Posterior cingulate gyrus (tissue), 11 donors: ENCODE measurements around the gene SLX4IP.
A peak's percentile ranks its signal among the peaks of the same experiment; 100 is the strongest.

Experiments used
- DNase-seq, 10 donors: peaks; one replicate each; pipeline versions ENCODE4 v3.0.0 to v3.0.0-alpha.2; 2020 to 2021; ENCODE audit warnings: mixed read lengths in 3 of 10
- intact Hi-C: fragments of 100-400 bp; cut with DNase I; formaldehyde crosslinking; loops from one replicate; pipeline ENCODE4 v1.15.1; 2023

The SLX4IP gene

GRCh38 chr20:10462516-10462915 lies 27.4 kb downstream of the SLX4IP start:
- intact Hi-C loops, result no loop called here

DNA sequence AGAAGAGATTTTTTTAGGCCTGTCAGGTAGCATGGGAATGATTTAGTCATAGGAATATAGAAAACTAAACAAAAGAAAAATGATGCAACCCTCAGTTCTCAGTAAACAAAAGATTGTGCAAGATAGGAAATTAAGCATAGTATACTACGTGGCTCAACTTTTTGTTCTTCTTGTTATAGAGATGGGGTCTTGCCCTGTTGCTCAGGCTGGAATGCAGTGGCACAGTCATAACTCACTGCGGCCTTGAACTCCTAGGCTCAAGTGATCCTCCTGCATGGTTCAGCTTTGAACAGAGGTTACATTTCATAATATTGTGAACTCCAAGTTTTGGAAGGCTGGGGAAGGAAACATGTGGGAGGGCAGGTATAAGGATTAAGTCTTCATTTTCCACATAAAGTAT lies 28.5 kb downstream of the SLX4IP start:
- intact Hi-C loops, result no loop called here
- no peak for DNase-seq

More at GRCh38 chr20:10462516-10462915, 27.4 kb downstream of the SLX4IP start:
- DNase-seq, result no peak

GRCh38 chr20:10465135-10465534 lies 30.0 kb downstream of the SLX4IP start:
- DNase-seq, result no peak
- intact Hi-C loops, result loop anchor here (5.0 kb wide), 1 partner anchor 1077 kb away; no protein-coding TSS in a partner anchor

DNA sequence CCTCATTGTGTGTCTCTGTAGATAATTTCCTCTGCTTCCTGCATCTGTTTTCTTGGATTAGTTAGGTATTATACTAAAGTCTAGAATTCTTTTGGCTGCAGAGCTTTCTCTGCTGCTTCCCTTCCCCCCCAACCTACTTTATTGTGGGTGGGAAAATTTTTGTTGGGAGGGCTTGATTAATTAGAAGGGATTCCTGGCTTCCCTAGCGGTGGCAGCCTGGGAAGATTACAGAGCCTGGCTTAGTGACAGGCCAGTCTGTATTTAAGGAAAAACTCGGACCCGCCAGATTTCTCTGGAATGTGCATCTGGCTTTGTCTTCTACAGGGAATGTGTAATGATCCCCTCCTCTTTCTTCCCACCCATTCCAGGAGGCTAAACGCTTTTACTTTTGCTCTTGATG lies 31.2 kb downstream of the SLX4IP start:
- intact Hi-C loops, result loop anchor here (5.0 kb wide), 1 partner anchor 1076 kb away; no protein-coding TSS in a partner anchor
- no peak for DNase-seq

GRCh38 chr20:10466855-10467254 lies 31.8 kb downstream of the SLX4IP start:
- intact Hi-C loops, result loop anchor here (5.0 kb wide), 1 partner anchor 1075 kb away; no protein-coding TSS in a partner anchor
- no peak for DNase-seq

GRCh38 chr20:10467681-10468339 lies 32.7 kb downstream of the SLX4IP start:
- DNase-seq, result no peak
- intact Hi-C loops, result loop anchor here (2.0 to 5.0 kb wide), 2 partner anchors 807 to 1074 kb away; no protein-coding TSS in a partner anchor

GRCh38 chr20:10468340-10468845 lies 33.3 kb downstream of the SLX4IP start:
- intact Hi-C loops, result loop anchor here (2.0 to 5.0 kb wide), 2 partner anchors 806 to 1074 kb away; no protein-coding TSS in a partner anchor
- DNase-seq, result no peak

- intact Hi-C loops, result loop anchor here (2.0 to 5.0 kb wide), 2 partner anchors 806 to 1073 kb away; no protein-coding TSS in a partner anchor
These were observed 34.0 kb downstream of the SLX4IP start for GRCh38 chr20:10469056-10469455.

DNA sequence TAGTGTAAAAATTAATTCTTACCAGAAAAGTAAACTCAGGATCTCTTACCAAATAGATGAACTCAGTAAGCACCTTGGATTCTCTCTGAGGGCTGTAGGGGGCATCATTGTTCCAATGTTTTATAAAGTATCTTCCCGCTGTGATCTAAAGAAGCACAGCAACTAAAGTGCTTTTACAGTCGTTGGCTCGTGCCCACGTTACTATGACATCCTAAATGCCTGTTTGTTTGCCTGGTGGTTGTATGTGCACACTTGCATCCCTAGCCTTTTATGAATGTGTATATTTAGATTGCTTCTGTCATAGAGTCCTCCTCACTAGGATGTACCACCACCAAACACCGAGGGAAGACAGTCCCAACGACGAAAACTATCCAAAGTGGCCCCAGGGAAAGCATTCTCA lies 34.5 kb downstream of the SLX4IP start:
- intact Hi-C loops, result loop anchor here (2.0 to 5.0 kb wide), 2 partner anchors 805 to 1073 kb away; no protein-coding TSS in a partner anchor
- DNase-seq, result peak in 1 of 10 donors; percentile 20

More at GRCh38 chr20:10469056-10469455, 34.0 kb downstream of the SLX4IP start:
- DNase-seq, result no peak

DNA sequence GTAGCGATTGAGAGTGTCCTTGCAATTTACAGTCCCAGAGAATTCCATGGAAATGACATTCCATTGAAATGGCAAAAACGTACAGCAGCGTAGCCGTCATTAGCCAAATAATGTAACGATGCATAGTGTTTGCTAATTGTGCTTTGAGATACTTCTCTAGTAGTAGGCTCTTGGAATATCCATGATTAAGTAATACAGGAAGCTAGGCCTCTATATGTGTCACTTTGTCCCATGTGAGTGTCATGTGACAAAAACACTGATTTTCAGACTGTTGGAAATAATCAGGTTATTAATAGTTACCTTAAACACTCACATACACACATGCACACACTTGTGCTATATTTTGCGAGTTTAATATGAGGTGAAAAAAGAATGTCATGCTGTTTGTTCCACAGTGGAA lies 35.2 kb downstream of the SLX4IP start:
- no peak for DNase-seq
- intact Hi-C loops, result no loop called here

GRCh38 chr20:10472871-10473270 lies 37.8 kb downstream of the SLX4IP start:
- DNase-seq, result no peak
- intact Hi-C loops, result no loop called here

GRCh38 chr20:10474606-10475184 lies 39.6 kb downstream of the SLX4IP start:
- intact Hi-C loops, result no loop called here
- no peak for DNase-seq

DNA sequence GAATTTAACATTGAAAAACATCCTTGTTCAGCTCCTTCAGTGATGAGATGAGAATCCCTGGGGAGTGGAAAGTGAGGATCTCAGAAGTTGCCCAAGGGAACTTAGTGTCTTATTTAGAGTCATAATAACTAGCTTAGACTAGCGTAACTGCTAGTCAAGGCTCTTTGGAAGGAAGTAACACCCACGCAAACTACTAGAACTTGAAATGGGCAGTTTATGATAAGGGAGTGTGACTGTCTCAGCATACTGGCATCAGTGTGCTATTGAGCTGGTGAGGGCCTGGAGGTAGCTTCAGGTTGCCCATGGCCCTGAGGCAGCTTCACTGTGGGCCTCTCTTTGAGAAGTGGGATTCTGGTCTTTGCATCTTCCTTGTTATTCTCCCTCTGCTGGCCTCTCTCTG lies 40.1 kb downstream of the SLX4IP start:
- no peak for DNase-seq
- intact Hi-C loops, result no loop called here

- intact Hi-C loops, result no loop called here
- no peak for DNase-seq
These were observed 41.2 kb downstream of the SLX4IP start for GRCh38 chr20:10476319-10476724.

GRCh38 chr20:10478205-10478604 lies 43.1 kb downstream of the SLX4IP start:
- intact Hi-C loops, result no loop called here
- DNase-seq, result no peak

DNA sequence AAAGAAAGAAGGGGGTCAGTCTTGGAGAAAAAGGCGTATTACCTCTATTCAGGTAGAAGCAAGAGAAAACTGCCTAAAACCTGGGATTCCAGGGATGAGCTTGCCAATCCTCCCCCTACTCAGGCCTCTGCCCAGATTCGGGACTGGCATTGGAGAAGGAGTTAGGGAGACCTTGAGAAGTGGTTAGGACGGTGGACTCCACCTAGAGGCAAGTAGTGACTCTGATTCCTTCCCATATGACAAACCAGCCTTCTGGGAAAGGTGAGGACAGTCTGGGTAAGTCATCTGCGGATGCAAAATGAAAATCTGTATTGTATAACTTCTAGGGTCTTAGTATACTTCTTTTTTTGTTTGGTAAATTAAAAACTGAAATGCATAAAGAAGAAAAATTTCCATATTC lies 43.8 kb downstream of the SLX4IP start:
- DNase-seq, result no peak
- intact Hi-C loops, result no loop called here

GRCh38 chr20:10481676-10482075 lies 46.6 kb downstream of the SLX4IP start:
- intact Hi-C loops, result no loop called here
- DNase-seq, result no peak

DNA sequence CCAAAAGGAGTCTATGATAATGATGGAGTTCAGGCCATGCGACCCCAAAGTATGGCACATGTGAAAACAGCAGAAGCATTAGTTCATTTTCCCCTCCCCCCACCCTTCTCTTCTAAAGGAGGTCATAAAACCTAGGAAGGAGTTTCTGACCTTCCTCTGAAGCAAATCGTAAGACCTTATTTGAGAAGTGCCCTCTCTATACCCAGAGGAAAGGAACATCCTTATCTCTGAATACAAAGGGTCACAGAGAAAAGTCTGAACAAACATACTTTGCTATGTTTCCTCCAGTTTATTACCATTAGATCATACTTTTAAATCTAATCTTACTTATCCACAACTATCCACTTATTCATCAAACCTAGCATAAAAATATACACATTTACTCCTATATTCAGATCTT lies 48.6 kb downstream of the SLX4IP start:
- intact Hi-C loops, result no loop called here
- no peak for DNase-seq

DNA sequence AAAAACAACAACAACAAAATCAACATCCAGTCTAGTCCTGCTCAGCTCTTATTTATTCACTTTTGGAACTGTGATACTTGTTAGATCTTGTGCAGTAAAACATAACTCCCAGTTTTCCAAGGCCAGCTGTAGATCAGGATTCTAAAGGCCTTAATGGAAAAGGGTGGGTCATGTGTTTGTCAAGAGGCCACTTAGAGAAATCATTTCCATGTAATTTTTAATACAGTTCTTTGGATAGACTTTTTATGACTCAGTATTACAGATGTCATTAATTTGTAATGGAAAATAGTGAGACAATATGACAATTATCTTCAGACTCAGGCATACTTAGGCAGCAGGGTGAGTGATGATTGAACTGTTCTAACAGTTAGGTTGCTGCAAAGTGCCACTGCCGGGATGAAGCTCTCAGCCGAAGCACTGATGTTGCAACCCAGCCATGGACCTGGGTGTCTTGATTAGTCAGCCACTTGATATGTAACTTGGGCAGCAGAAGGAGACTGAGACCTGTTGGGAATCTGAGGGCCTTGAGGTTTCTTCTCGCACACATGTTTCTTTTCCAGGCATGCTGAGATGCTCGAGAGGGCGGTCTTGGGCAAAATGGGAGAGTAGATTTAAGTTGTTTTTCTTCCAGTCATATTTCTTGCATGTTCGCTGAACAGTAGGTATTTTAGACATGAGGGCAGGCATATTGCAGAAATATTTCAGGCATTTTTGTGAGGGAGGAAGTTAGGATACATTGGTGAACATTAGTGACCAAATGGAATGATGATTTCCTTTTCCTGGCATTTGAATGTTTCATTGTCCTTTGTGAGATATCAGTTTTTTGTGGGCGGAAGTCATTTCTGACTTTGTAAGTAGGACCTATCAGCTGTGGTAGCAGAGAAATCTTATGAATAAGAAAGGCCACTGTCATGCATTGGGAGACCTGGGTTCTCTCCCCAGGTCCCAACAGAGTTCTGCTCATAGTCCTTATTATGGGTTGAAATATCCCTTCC lies 52.3 kb downstream of the SLX4IP start:
- intact Hi-C loops, result no loop called here
- no peak for DNase-seq

DNA sequence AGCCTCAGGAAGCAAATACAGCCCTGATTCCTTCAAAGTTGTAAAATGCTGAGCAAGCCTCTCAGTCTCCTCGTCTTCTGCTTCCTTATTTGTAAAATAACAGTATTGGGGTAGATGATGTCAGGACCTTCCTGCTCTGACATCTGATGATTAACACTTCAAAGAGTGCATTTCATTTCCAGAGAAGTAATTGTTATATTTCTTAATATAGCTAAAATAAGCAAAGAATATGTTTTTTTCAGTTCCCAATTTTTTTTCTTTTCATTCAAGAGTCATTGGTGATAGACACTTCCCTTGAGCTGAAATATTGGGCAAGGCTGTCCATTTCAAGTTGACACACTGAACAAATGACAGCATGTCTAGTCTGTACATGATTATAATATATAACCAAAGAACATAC lies 53.4 kb downstream of the SLX4IP start:
- no peak for DNase-seq
- intact Hi-C loops, result no loop called here
